Brain microvascular endothelial cell (primary cell): ENCODE measurements around the gene UBASH3B.

Source experiments
- DNase-seq: peaks from one replicate; pipeline ENCODE4 v3.0.0-alpha.2; 2020
- H3K27ac ChIP-seq: fragments of 250-450 bp; sonication (Bioruptor Pico); 2 replicates; pipeline ENCODE4 v1.5.1; 2020; ENCODE audit warnings: mild to moderate bottlenecking, moderate library complexity
- H3K27me3 ChIP-seq: fragments of 250-450 bp; sonication (Bioruptor Pico); replicated peaks from 2 replicates; pipeline ENCODE4 v1.5.1; 2020; ENCODE audit warnings: mild to moderate bottlenecking
- H3K36me3 ChIP-seq: fragments of 250-450 bp; sonication (Bioruptor Pico); replicated peaks from 2 replicates; pipeline ENCODE4 v1.5.1; 2020; ENCODE audit warnings: mild to moderate bottlenecking
- H3K4me3 ChIP-seq: 2 replicates; pipeline ENCODE4 v1.5.1; 2011; ENCODE audit warnings: low read depth, mild to moderate bottlenecking, control low read depth, low read length, moderate library complexity
- in situ Hi-C: cut with HindIII; loops from 2 replicates; pipeline ENCODE4 v1.10.0; 2017; ENCODE audit warnings: low sequenced_read_pairs, low pct_ligation_motif_present
- TF ChIP-seq, protein P1 (sequence below): IDR thresholded peaks from 2 replicates; pipeline ENCODE4 v1.5.1; 2011; ENCODE audit warnings: low read depth, mild to moderate bottlenecking, moderate library complexity, low read length, control low read depth, inconsistent platforms; ENCODE audit errors: missing control alignments

UBASH3B gene

DNA sequence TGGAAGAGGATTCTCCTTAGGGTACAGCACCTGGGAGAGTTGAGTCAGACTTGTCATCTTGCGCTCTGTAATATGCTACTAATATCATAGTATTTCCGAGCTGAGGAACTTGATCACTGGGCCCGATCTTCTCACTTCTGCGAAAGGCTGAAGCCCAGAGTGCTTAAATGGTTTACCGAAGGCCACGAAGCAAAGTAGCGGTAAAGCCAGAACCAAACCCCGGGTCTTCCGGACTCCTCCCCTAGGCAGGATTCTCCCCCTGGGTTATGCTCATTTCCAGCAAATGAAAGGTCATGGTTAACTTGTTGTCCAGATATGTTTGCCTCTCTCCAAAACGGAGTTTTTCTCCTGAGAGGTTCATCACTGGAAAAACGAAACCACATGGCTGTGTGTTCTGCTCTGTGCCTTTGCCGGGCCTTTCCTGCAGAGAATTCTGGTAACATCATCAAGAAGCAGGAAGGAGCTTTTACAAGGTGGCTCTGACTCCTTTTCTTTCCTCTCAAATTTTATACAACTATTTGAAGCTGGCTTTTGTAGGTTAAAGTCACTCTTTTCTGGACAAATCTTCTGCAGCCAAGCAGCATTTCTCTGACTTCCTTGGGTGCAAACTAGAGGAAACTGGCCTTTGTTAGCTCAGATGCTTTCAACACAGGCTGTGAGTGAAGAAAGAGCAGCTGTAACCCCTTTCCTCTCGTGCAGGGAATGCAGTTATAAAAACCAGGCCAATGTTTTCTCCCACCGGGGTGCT, 35.5 kb downstream of the UBASH3B start:
- Histone ChIP-seq H3K36me3 (no peaks in the 10 kb centered on the region), H3K27me3 (no peaks in the 10 kb centered on the region), H3K4me3 (no peak overlapping the region), H3K27ac (peak overlapping the region; percentile 43)
- no peak for DNase-seq
- in situ Hi-C loops, result no loop called here
- TF ChIP-seq, protein P1, sequence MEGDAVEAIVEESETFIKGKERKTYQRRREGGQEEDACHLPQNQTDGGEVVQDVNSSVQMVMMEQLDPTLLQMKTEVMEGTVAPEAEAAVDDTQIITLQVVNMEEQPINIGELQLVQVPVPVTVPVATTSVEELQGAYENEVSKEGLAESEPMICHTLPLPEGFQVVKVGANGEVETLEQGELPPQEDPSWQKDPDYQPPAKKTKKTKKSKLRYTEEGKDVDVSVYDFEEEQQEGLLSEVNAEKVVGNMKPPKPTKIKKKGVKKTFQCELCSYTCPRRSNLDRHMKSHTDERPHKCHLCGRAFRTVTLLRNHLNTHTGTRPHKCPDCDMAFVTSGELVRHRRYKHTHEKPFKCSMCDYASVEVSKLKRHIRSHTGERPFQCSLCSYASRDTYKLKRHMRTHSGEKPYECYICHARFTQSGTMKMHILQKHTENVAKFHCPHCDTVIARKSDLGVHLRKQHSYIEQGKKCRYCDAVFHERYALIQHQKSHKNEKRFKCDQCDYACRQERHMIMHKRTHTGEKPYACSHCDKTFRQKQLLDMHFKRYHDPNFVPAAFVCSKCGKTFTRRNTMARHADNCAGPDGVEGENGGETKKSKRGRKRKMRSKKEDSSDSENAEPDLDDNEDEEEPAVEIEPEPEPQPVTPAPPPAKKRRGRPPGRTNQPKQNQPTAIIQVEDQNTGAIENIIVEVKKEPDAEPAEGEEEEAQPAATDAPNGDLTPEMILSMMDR, result no peak

DNA sequence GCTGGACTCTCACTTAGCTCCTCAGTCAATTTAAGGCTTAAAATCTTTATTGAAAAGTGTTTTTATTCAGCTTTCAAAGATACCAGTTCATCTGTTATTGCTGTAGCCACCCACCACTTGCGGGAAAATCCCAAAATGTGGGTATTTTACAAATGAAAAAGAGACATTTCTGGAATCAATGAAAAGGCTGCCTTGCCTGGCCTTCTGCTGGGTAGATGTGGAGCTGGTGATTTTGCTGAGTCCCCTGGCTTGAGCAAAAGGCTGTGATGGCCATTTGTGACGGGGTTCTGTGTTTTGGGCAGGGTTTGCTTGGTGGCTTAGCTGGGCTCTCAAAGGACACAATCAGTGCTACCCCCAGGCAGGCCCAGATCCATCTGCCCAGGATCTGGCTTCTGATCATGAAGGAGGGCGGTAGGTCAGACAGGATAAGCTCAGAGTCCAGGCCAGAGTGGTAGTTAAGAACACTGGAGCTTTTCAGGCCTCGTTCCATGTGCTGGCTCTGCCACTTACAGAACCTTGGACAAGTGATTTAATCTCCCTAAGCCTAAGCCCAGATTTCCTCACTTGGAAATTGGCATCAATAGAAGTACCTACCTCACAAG, 36.1 kb downstream of the UBASH3B start:
- DNase-seq, result no peak
- in situ Hi-C loops, result no loop called here
- Histone ChIP-seq H3K27ac (peak overlapping the region; percentile 43), H3K27me3 (no peaks in the 10 kb centered on the region), H3K4me3 (no peak overlapping the region), H3K36me3 (no peaks in the 10 kb centered on the region)
- TF ChIP-seq, protein P1, result no peak

DNA sequence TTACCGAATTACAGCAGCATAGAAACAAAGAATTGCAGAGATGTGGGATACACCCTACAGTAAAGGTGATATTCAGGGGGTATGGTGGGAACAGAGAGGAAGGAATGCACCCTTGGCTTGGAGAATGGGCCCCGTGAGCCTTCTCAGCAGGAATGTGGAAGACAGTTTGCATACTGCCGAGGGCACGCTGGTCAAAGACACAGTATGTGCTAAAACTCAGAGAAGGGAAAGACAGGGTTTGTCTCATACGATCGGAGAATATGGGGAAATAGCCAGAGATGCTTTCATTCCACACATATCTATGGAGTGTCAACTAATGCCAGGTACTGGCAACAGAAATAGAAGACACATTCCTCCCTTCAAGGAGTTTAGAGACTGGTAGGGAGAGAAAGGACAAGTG, 36.9 kb downstream of the UBASH3B start:
- H3K27ac ChIP-seq, result peak overlapping the region; percentile 0
- TF ChIP-seq, protein P1, result no peak
- H3K27me3 ChIP-seq, result no peaks in the 10 kb centered on the region
- H3K36me3 ChIP-seq, result no peaks in the 10 kb centered on the region
- DNase-seq, result no peak
- no peak overlapping the region for H3K4me3 ChIP-seq
- in situ Hi-C loops, result no loop called here

DNA sequence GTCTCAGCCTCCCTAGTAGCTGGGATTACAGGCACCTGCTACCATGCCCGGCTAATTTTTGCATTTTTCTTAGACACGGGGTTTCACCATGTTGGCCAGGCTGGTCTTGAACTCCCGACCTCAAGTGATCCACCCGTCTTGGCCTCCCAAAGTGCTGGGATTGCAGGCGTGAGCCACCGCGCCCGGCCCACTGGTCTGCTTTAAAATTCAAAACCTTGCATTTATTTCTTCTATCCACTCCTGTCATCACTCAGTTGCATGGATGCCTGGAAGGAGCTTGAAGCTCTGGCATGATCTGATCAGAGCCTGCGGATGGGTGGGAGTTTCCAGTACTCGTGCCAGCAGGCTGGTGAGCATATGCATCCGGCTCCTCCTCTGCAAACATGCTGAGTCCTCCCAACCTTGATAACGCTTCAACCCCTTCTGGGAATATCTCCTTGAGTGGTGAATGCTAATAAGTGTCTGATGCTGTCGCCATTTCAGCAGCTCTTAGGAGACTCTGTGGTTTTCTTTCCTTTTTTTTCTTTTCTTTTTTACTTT, 39.6 kb downstream of the UBASH3B start:
- no peak for DNase-seq
- Histone ChIP-seq H3K27ac (no peak overlapping the region), H3K36me3 (peaks cover 2% of the 10 kb centered on the region), H3K27me3 (no peaks in the 10 kb centered on the region), H3K4me3 (no peak overlapping the region)
- in situ Hi-C loops, result no loop called here
- TF ChIP-seq, protein P1, result no peak

GRCh38 chr11:122696662-122697061, 41.1 kb downstream of the UBASH3B start:
- DNase-seq, result no peak
- no peak overlapping the region for H3K27ac ChIP-seq
- no peaks in the 10 kb centered on the region for H3K27me3 ChIP-seq
- peaks cover 2% of the 10 kb centered on the region for H3K36me3 ChIP-seq
- H3K4me3 ChIP-seq, result no peak overlapping the region
- TF ChIP-seq, protein P1, result no peak
- in situ Hi-C loops, result no loop called here
